HG02678 (cell line): ENCODE measurements around the gene NMBR.
"Not testable (repeated sequence)": the region's sequence is repeated elsewhere in the genome, so short reads cannot be mapped to it uniquely, and the experiment has no call there.

Experiments used
- ATAC-seq: cut with Tn5 transposase; IDR thresholded peaks from one replicate; pipeline ENCODE4 v1.9.1; 2021; ENCODE audit warnings: mild to moderate bottlenecking, moderate library complexity; ENCODE audit not compliant: unreplicated experiment

The NMBR gene

GRCh38 chr6:142071981-142072380, 74.9 kb downstream of the NMBR start:
- no peak for ATAC-seq

- no peak for ATAC-seq
Observed at GRCh38 chr6:142068416-142068815, 78.5 kb downstream of the NMBR start.

- ATAC-seq, result not testable (repeated sequence)
Observed at GRCh38 chr6:142062861-142063260, 84.1 kb downstream of the NMBR start.

DNA sequence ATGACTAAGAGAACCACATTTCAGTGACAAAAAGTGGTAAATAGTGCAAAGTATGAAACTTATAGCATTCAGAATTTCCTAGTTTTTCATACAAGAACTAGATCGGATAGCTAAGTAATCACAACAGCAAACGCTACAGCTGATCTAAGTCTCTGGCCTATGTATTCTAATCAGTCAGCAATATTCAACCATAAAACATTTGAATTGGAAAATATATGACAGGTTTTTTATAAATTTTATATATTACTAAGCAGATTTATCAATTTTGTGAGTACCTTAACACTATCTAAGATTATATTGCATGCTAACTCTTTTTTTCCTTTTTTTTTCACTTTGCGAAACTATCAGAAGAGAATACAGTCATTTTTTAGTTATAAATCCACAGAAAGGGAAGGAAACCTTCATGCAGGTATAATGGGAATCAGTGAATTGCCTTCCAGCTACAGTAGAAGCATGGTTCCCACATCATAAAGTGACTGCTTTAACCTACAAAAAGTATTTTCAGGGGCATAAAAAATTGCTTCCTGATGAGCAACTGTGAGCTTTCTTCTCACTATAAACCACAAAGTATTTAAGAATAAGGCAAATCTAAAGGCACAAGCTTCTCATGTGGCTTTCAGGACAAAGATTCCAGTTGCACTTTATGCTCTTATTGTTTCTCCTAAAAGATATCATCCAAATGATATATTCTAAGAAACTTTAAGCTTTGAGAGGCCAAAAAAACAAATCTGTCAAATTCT, 88.2 kb downstream of the NMBR start:
- no peak for ATAC-seq

GRCh38 chr6:142055219-142055618, 91.7 kb downstream of the NMBR start:
- ATAC-seq, result peak; percentile 84

- ATAC-seq, result no peak
Observed at GRCh38 chr6:142051404-142051803, 95.5 kb downstream of the NMBR start.

DNA sequence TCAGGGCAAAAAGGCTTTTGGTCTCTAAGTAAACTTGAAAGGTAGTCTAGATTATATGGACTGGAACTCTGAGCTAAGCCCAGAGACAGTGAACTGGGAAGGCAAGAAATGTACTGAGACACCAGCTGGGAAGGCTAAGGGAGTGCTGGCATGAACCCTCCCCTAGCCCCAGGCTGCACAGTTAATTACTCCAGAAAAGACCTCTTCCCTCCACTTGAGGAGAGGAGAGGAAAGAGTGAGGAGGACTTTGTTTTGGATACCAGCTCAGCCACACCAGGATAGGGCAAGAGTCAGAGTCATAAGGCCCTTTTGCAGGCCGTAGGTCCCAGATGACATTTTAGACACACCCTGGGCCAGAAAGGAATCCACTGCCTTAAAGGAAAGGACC, 98.3 kb downstream of the NMBR start:
- no peak for ATAC-seq

DNA sequence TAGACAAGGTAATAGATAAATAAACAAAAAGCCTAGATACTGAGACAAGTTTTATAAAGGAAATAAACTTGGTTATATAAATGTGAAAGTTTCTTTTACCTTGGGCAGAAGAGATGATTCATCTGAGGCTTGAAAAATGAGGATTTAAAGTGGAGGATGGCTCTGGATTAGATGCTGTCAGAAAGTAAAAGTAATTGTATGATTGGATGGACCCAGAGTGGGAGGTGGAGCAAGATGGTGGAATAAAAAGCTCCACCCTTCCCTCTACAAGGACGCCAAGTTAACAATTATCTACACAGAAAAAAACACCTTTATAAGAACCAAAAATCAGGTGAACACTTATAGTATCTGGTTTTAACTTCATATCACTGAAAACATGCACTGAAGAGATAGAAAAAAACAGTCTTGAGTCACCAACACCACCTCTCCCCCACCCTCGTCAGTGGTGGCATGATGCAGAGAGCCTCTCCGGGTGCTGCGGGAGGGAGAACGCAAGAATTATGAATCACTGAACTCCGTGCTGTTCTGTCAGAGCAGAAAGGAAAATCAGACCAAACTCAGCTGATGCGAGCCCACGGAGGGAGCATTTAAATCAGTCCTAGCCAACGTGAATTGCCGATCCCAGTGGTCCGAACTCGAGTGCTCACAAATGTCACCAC, 98.9 kb downstream of the NMBR start:
- no peak for ATAC-seq

DNA sequence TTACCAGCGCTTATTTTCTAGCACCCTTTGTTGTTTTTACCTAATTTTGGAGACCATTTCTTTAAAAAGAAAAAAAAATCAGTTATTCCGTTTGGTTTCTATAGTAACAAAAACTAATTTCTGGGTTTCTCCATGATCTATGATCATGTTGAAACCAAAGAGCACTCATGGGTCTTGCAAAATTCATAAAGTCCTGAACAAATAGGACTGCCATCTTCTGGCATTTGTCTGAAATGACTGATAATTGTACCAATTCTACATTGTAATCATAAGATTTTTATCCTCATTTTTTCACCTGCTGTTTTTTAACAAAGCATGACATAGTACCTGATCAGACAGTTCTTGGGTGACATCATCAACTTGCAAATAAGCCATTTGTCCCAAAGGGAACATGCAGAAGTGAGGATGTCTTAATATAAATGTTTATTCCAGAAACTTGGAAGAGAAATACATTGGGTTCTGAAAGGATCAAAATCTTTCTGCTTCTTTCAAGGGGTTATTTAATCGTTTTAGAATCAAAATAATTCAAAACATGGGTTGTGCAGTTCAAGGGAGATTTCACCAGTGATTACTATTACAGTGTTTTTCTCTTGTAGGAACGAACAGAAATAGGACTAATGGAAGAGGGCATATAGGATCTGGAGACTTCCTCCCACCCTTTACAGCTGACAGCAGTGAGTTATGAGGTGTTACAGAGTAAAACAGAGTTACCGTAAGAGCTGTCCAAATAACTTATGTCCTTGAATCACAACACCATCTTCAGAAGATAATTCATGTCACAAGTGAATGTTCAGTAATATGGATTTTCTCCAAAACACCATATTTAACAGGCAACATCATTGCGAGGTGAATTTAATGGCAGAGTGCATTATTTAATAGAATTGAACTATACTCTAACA, 101.3 kb downstream of the NMBR start:
- no peak for ATAC-seq

DNA sequence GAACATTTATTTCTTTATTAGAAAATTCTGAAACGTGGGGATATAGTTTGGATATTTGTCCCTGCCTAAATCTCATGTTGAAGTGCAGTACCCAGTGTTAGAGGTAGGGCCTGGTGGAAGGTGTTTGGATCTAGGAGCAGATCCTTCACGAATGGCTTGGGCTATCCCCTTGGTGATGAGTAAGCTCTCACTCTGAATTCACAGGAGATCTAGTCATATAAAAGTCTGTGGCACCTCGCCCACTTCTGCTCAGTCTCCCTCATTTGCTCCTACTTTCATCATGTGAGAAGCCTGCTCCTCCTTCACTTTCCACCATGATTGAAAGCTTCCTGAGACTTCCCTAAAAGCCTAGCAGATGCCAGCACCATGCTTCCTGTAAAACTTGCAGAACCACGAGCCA, 111.0 kb downstream of the NMBR start:
- ATAC-seq, result no peak

DNA sequence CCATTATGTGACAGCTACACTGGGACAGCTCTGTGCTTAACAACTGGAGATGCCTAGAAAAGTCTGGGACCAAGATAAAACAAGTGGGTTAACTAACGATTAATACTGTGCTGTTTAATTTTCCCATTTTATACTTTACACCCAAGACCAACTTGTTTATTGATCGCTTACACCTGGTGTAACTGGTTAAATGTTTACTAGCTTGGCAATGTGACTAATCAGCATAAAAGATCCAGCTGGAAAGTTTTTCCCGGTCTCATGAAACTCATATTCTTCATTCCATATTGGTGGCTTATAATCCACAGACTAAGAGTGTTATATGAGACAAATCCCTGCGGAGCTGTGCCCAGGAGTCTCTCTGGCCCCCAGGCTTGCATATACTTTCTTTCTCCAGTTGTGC, 115.9 kb downstream of the NMBR start:
- ATAC-seq, result no peak

GRCh38 chr6:142030115-142030619, 116.8 kb downstream of the NMBR start:
- ATAC-seq, result no peak

DNA sequence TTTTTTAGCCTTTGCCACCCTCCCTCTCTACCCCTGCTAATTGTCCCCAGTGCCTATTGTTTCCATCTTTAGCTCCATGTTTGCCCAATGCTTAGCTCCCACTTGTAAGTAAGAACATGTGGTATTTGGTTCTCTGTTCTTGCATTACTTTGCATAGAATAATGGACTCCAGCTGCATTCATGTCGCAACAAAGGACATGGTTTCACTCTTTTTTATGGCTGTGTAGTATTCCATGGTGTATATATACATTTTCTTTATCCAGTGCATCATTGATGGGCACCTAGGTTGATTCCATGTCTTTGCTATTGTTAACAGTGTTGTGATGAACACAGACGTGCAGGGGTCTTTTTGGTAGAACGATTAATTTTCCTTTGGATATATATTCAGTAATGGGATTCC, 118.4 kb downstream of the NMBR start:
- no peak for ATAC-seq

- not testable (repeated sequence) for ATAC-seq
Observed at GRCh38 chr6:142027804-142028203, 119.1 kb downstream of the NMBR start.

- ATAC-seq, result no peak
Observed at GRCh38 chr6:142027074-142027473, 119.8 kb downstream of the NMBR start.

GRCh38 chr6:142026471-142026870, 120.5 kb downstream of the NMBR start:
- no peak for ATAC-seq
